Inflammatory macrophage treated with lipopolysaccharide for 4 hours (primary cell): ENCODE measurements around the gene BAIAP2L2.

ENCODE experiments used
- DNase-seq: peaks from one replicate; pipeline ENCODE4 v3.0.0-alpha.2; 2020

Gene BAIAP2L2

GRCh38 chr22:38106814-38107578, 3.5 kb downstream of the BAIAP2L2 start:
- DNase-seq = no peak

GRCh38 chr22:38104084-38104483, 6.4 kb downstream of the BAIAP2L2 start:
- DNase-seq = peak; percentile 32

GRCh38 chr22:38103641-38104040, 6.8 kb downstream of the BAIAP2L2 start:
- DNase-seq = no peak

GRCh38 chr22:38098410-38099249, 11.9 kb downstream of the BAIAP2L2 start:
- no peak for DNase-seq

- DNase-seq = no peak
Observed at GRCh38 chr22:38097557-38098409, 12.7 kb downstream of the BAIAP2L2 start.

- DNase-seq = no peak
Observed at GRCh38 chr22:38097058-38097457, 13.4 kb downstream of the BAIAP2L2 start.

- DNase-seq = no peak
Observed at GRCh38 chr22:38089474-38089851, 21.0 kb downstream of the BAIAP2L2 start.

GRCh38 chr22:38088629-38089473, 21.6 kb downstream of the BAIAP2L2 start:
- DNase-seq = no peak

- no peak for DNase-seq
Observed at GRCh38 chr22:38087855-38088254, 22.6 kb downstream of the BAIAP2L2 start.

- DNase-seq = no peak
Observed at GRCh38 chr22:38086942-38087341, 23.5 kb downstream of the BAIAP2L2 start.

GRCh38 chr22:38086001-38086845, 24.3 kb downstream of the BAIAP2L2 start:
- DNase-seq = no peak

- no peak for DNase-seq
Observed at GRCh38 chr22:38085501-38085900, 25.0 kb downstream of the BAIAP2L2 start.

GRCh38 chr22:38085056-38085455, 25.4 kb downstream of the BAIAP2L2 start:
- no peak for DNase-seq

GRCh38 chr22:38083931-38084631, 26.4 kb downstream of the BAIAP2L2 start, which contains the start of gene SLC16A8:
SLC16A8 (minus strand) TSS chr22:38084184; CDS start chr22:38082873, 1,311 bp downstream.
- no peak for DNase-seq

- DNase-seq = no peak
Observed at GRCh38 chr22:38082986-38083710, 27.3 kb downstream of the BAIAP2L2 start.

GRCh38 chr22:38081941-38082828, 28.3 kb downstream of the BAIAP2L2 start:
- peak; percentile 19 for DNase-seq

- no peak for DNase-seq
Observed at GRCh38 chr22:38081636-38081940, 28.9 kb downstream of the BAIAP2L2 start.

- DNase-seq = peak; percentile 16
Observed at GRCh38 chr22:38080850-38081635, 29.4 kb downstream of the BAIAP2L2 start.
